Fibroblast of peridontal ligament (primary cell): ENCODE data around the gene CAPN3.

Experiments
- DNase-seq: peaks from one replicate; pipeline ENCODE4 v3.0.0-alpha.2; 2010; ENCODE audit errors: extremely low read depth

CAPN3 gene

DNA sequence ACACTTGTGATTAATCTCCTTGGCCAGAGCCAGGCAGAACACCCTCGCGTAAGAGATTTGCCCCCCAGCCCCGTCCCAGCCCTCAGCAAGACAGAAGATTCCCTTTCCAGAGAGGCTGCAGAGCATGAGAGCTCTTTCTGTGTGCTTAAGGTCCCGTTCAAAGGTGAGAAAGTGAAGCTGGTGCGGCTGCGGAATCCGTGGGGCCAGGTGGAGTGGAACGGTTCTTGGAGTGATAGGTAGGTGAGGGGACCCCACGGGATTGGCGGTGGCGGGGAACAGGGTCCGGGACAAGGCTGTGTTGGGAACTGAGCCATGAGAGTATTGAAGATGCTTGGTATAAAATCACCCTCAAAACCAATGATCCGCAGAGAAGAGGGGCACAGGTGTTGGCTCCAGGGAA lies 34.8 kb downstream of the CAPN3 start:
- DNase-seq = no peak

- no peak for DNase-seq
Measured at GRCh38 chr15:42395838-42396237, 36.5 kb downstream of the CAPN3 start.

DNA sequence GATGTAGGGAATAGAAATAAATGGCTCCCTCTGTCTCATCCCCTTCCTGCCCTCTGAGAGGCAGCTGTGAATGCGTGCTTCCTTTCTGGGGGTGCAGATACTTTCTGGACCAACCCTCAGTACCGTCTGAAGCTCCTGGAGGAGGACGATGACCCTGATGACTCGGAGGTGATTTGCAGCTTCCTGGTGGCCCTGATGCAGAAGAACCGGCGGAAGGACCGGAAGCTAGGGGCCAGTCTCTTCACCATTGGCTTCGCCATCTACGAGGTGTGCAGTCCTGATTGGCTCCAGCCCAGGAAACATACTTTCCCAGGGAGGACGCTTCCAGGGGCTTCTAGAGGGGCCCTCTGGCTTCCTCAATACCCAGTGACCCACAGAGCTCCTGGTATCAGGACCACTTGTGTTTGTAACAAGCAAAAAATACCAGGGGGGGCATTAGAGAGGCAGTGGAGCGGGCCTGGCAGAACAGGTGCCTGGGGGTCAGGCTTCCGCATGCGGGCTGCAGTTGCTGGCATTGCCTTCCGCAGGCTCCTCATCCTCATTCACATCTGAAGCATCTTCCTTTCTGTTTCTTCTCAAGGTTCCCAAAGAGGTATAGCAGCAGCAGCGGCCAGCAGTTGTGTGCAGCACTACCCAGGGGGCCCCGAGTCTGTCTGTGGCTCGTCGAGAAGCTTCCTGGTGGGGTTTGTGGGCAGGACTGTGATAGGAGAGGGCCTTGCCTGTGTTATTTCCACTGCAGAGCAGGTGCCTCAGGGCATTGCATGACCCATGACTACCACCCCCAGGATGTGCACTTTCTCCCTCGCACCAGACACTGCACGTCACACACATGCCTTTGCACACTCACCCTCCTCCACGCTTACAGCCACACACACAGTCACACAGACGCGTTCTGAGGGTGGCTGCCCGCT lies 42.5 kb downstream of the CAPN3 start:
- DNase-seq = no peak

- no peak for DNase-seq
Measured at GRCh38 chr15:42402455-42403205, 43.3 kb downstream of the CAPN3 start.

DNA sequence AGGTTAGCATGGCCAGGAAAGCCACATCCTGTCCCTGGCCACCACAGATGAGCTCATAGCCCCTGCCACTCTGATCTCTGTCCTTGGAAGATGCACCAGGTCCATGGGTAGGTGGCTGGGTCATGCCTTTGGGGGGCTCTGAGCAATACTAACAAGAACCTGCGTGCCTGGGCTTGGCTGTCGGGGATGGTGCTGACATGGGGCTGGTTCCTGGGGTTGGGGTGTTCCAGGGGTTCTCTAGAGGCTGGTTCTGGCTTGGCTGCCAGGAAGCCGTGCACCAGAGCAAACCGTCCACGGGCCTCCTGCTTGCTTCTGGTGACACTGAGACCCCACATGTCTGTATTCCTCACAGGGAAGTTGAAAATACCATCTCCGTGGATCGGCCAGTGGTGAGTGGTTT lies 44.1 kb downstream of the CAPN3 start:
- DNase-seq = no peak

GRCh38 chr15:42404461-42405235 lies 45.3 kb downstream of the CAPN3 start:
- DNase-seq = no peak

GRCh38 chr15:42405863-42406482 lies 46.7 kb downstream of the CAPN3 start:
- DNase-seq = no peak

GRCh38 chr15:42408178-42408577 lies 48.9 kb downstream of the CAPN3 start:
- DNase-seq = no peak

DNA sequence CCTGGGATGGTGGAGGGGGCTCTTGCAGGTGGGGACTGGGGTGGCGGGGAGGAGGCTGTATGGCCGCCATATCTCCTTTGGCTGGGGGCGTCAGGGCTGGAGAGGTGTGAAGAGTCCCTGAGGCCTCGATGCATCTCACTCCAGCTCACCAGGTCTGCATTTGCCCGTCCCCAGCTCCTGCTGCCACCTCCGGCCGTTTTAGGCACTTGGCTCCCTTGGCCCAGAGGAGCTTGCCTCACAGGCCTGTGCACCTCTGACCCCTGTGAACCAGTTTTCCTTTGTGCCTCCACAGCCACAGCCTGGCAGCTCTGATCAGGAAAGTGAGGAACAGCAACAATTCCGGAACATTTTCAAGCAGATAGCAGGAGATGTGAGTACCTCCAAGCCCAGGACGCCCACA lies 49.7 kb downstream of the CAPN3 start:
- no peak for DNase-seq

DNA sequence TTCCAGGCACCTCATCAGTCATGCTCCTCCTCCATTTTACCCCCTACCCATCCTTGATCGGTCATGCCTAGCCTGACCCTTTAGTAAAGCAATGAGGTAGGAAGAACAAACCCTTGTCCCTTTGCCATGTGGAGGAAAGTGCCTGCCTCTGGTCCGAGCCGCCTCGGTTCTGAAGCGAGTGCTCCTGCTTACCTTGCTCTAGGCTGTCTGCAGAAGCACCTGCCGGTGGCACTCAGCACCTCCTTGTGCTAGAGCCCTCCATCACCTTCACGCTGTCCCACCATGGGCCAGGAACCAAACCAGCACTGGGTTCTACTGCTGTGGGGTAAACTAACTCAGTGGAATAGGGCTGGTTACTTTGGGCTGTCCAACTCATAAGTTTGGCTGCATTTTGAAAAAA lies 52.6 kb downstream of the CAPN3 start:
- DNase-seq = no peak

GRCh38 chr15:42413920-42414319 lies 54.6 kb downstream of the CAPN3 start:
- DNase-seq = no peak

GRCh38 chr15:42419369-42419768 lies 60.1 kb downstream of the CAPN3 start:
- no peak for DNase-seq

DNA sequence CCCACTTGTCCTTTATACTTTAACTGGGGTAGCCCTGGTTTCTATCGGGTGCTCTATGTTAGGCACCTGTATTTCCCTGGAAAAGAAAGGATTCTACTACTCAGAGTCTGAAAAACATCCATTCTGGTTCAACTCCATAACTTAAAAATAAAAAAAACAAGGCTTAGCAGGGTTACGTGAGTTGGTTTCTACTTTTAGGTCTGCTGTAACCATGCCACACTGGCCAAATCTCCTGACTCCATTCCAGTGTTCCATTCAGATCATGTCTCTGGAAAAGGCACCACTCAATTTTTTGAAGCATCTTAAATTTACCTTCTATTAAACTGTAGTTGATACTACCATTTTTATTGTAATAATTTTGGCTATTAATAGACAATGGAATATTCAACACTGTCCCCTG lies 62.1 kb downstream of the CAPN3 start:
- no peak for DNase-seq

DNA sequence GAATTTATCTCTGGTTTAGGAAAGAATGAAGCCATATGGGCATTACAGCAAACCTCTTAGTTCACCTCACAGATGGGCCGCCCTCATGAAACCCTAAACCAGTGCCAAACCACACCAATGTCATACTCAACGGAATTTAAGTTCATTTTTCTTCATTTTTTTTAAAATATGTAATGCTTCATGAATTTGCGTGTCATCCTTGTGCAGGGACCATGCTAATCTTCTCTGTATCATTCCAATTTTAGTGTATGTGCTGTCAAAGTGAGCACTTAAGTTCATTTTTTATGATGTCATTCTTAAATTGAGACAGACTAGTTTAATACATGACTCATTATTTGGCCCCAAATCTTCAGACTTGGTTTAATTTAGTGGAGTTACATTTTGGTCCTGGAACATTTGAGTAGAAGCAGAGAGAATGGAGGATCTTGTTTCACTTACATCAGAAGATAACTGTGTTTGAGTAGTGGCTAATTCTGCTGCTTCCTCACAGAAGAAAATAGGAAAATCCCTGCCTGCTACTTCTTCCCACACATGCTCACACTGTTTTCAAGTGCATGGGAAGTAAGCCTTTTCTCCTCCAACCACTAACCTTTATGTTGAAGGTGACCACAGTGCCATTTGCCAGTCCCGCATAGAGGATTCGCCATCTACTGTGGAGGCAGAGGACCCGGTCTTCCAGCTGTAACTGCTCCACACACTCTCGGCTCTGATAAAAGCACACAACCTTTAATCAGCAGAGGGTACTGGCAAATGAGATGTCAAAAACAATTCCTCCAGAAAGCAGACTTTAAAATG lies 68.3 kb downstream of the CAPN3 start:
- peak; percentile 97 for DNase-seq

DNA sequence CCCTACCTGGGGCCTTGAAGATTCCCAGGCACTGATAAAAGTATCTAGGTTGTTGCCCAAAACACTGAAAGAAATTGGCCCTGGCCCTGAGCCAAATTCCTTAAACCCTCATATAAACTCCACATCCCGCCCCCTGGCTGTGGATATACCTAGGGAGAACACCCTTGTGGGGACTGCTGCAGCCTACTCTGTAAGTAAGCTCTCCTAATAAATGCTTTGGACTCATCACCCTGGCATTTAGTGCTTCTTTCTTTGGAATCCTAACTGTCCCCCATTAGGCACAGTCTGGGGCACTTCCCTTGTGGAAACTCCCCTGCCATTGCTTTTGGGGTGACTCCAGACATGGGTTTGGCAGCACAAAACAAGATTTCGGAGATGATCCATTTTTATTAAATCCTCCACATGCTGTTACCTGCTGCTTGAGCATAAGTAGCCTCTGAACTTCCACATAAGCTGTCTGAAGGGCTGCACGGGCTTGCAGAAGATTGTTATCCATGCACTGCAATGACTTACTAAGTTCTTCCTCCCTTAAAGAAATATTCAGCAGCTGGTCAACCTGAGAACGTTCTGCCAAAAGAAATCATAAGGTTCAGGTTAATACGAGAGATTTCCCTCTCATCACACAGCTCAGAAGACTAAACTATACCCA lies 85.2 kb downstream of the CAPN3 start:
- DNase-seq = no peak

DNA sequence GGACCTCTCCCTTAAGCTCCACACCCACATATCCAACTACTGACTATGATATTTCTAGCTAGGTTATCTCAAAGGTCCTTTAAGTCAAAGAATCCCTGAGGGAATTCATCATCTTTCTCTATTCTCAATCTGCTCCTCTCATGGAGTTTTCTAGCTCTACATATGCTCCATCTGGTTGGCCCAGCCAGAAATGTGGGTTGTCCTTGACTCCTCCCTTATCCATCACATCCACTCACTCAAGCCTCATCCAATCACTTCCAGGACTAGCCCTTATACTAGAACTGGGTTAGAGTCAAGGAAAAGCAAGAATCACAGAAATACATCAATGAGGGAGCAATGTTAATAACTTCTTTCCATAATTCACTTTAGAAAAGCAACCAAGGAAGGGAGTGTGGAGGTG lies 86.2 kb downstream of the CAPN3 start:
- DNase-seq = no peak

GRCh38 chr15:42447599-42447998 lies 88.3 kb downstream of the CAPN3 start:
- DNase-seq = no peak

DNA sequence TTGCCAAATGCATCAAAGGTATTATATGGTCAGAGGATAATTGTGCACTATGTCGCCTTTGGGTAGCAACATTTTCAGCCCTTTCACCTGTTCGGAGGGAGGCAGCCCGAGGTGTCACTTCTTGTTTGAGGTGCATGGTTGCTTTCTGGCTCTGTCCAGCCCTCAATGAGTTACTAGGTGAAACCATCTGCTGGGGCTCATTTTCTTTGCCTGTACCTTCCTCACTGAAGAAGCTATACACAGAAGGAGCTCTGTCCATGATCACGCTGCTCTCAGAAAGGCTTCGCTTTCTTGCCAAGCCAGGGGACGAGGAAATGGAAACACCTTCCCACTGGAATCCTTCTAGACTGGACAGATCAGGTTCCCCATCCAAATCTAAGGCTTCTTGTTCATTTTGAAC lies 89.0 kb downstream of the CAPN3 start:
- no peak for DNase-seq

GRCh38 chr15:42449770-42450424 lies 90.6 kb downstream of the CAPN3 start:
- no peak for DNase-seq

GRCh38 chr15:42450425-42450790 lies 91.1 kb downstream of the CAPN3 start:
- DNase-seq = no peak
